ENCODE results near the gene TRIM16. TPM values are rescaled to one million over a fixed set of nuclear protein-coding genes. Genes with fewer than 3 reads are reported as not detected.
"Not testable (repeated sequence)": the region's sequence is repeated elsewhere in the genome, so short reads cannot be mapped to it uniquely, and the experiment has no call there.

TRIM16 gene
- total RNA-seq, 2 experiments from 2014 or later: 9.5 to 10.8 TPM

DNA sequence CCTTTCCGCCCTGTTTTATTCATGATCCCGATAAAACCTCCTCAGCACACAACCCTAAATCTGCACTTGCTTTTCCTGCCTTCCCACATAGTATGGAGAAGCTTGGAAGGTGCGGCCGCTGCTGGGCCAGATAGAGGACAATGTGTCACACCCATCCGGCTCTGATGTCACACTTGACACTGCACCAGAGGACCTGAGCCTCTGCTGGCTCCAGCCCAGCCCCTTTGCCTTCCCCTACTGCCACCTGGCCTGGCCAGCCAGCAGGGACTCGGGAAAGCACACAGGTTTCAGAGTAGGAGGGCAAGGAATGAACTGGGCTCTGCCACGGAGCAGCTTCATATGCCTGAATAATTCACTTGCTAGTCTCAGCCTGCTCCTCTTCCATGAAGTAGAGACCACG lies 62.0 kb downstream of the TRIM16 start:
- CTCF ChIA-PET, POLR2A ChIA-PET: not testable (repeated sequence)

- POLR2A ChIA-PET, CTCF ChIA-PET: not testable (repeated sequence)
Measured at GRCh38 chr17:15619331-15620058, 64.6 kb downstream of the TRIM16 start, which contains the start of gene FBXW10B. Gene FBXW10B (minus strand): TSS chr17:15619704. CDS start chr17:15619512, 192 bp downstream.

DNA sequence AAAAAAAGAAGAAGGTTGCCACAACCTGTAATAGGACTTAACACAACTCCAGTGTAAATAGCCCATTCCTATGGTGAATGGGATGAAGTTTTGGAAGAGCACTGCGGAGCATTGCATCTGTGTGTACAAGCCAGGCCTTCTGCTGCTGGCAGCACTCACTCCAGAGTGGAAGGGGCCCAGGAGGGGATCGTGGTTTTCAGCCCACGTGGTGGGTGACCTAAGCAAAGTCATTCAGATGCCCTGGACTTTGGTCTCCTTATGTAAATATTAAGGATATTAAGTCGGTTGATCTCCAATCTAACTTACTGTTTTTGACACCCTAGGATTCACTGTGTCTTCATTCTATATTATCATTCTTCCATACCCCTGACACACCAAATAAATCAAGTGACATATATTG lies 67.3 kb downstream of the TRIM16 start:
- CTCF ChIA-PET, POLR2A ChIA-PET: not testable (repeated sequence)

GRCh38 chr17:15615850-15616249 lies 68.3 kb downstream of the TRIM16 start:
- CTCF ChIA-PET: not testable (repeated sequence)

DNA sequence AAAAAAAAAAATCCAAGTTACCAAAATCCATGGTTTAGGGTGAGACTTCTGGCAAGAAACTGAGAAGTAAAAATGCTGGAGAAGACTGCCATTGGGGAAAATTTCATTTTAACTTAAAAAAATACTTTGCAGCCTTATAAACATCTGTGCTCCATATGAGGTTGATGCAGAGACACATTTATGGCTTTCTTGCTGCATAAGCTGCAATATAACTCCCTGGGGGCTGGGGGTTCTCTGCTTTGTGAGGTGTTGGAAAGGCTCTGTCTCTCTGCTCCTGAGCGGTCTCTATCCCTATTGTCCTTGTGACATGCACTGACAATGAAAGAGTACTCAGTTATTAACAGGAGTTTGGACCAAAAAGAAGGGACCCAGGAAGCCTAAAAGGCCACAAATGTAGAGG lies 71.0 kb downstream of the TRIM16 start:
- CTCF ChIA-PET, POLR2A ChIA-PET: not testable (repeated sequence)

More at GRCh38 chr17:15615850-15616249, 68.3 kb downstream of the TRIM16 start:
- POLR2A ChIA-PET: not testable (repeated sequence)

GRCh38 chr17:15592960-15593359 lies 91.2 kb downstream of the TRIM16 start:
- POLR2A ChIA-PET, CTCF ChIA-PET: not testable (repeated sequence)

DNA sequence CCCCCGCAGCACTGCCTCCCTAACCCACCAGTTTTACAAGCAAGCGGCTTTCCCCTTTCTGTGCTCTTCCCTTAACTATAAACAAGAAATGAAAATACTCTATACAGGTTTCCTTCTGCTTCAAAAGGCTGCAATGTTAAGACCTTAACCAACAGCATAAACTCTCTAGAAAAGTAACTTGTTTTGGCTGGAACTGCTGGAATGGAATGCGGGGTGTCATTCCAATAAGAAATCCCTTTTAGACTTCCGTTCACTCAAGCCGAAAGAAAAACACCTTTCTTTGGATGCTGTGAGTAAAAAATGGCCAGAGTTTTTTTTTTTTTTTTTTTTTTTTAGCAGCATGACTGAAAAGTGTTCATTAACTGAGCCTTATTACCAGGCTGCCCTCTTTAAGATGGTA lies 92.1 kb downstream of the TRIM16 start:
- POLR2A ChIA-PET: not testable (repeated sequence)

GRCh38 chr17:15590844-15591243 lies 93.3 kb downstream of the TRIM16 start:
- CTCF ChIA-PET, POLR2A ChIA-PET: not testable (repeated sequence)

More for the DNA sequence above, 92.1 kb downstream of the TRIM16 start:
- CTCF ChIA-PET: not testable (repeated sequence)

DNA sequence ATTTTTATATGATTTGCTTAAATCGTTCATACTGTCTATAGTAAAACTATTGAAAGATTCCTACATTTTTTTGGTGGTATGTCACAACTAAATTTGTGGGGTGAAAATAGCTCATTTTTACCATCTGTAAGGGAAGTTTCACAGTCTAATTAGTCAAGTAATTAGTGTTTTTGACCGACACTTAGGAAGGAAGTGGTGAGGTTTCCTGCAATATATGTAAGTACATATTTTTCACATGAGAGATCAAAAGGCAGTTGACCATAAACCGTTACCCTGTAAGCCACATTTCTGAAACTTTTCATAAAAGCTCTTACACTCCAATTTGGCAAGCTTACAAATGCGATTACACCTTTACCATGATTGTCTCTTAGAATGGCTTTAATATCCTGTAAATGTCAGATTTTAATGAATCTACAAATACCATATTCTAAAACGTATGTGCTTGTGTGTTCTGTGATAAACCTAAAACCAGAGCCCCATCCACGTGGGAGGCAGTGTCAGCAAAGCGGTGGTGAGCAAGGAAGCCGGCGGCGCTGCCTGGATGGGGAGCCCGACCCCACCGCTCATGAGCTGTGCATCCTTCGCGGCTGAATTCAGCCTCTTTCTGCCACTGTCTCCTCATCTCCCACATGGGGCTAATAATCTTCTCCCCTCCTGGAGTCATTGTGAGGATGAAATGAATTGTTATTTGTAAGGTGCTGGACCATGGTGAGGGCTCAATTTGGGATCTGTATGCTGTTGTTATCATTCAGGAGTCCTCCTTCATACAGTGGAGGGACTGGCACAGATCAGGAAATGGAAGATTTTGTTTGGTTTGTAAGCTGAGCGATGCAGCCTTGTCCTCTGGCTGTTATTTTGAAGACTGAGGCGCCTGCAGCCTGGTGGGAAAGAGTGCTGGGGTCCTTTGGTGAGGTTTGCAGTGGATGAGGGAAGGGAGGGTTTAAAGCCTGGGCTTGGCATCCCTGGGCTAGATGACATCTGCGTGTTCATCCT lies 94.3 kb downstream of the TRIM16 start:
- POLR2A ChIA-PET: interaction anchor here (0.7 kb wide), 1 partner anchor 370 kb away, joined by 4 read pairs; no protein-coding TSS in a partner anchor
- CTCF ChIA-PET: not testable (repeated sequence)

- CTCF ChIA-PET, POLR2A ChIA-PET: not testable (repeated sequence)
Measured at GRCh38 chr17:15588017-15588416, 96.1 kb downstream of the TRIM16 start.

DNA sequence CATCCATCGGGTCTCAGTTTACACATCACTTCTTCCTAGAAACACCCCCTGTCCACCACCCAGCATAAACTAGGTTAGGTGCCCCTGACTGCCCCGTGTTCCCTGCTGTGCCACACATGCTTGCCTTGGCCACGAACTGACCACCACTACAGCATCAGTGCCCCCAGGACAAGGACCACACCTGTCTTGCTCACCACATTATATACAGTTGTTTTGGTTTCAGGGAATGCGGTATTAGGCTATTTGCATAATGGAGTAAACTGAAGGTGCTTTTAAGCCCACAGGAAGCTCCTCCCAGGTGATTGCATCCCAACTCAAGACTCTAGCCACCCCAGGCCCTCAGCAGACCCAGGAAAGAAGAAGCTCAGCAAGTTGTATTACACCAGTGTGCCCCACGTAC lies 100.8 kb downstream of the TRIM16 start:
- POLR2A ChIA-PET, CTCF ChIA-PET: not testable (repeated sequence)

DNA sequence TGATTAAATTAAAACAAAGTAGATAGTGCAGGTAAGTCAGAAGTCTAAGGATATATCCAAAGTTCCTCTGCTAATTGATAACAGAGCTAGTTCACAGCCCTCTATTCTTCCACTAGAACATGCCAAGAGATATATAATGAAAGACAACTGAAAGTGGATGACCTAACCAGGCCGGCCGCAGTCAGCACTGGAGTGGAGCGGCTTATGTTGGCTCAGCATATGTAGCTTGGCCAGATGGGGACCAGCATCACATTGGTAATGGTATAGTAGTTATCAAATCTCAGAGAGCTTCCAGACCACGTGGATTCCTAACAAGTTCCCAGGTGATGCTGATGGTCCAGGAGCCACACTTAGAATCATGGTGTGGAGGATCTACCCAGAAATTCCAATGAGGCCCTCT lies 102.6 kb downstream of the TRIM16 start:
- CTCF ChIA-PET, POLR2A ChIA-PET: not testable (repeated sequence)

Other genes with a start within 250 kb of the TRIM16 start
- gene CDRT4, start 216.7 kb downstream of the TRIM16 start, total RNA-seq: 1 to 10 TPM; 2.1 to 2.8 TPM
- gene TVP23C, start 120.8 kb downstream of the TRIM16 start, total RNA-seq: 1 to 10 TPM; 5.4 to 9.5 TPM
- 1 to 10 TPM in 1 of 2 experiments, under 1 TPM in 1; 0.46 to 1.0 TPM for gene FBXW10B, start 64.6 kb downstream of the TRIM16 start, total RNA-seq
- gene ZNF286A, start 15.4 kb upstream of the TRIM16 start, total RNA-seq: 10 to 100 TPM; 28.4 to 30.8 TPM
- under 1 TPM; 0.08 to 0.46 TPM for gene TBC1D26, start 48.0 kb upstream of the TRIM16 start, total RNA-seq

Data from activated CD8-positive, alpha-beta memory T cell treated with anti-CD3 and anti-CD28 coated beads for 36 hours (primary cell).